BE2C (cell line): ENCODE results near the gene SPIRE2.
A peak's percentile ranks its signal among the peaks of the same experiment; 100 is the strongest.

ENCODE experiments used
- DNase-seq: peaks from one replicate; pipeline ENCODE4 v3.0.0-alpha.2; 2020
- H3K27me3 ChIP-seq: fragments of 250-450 bp; sonication (Bioruptor Pico); 2 replicates; pipeline ENCODE4 v1.5.1; 2020; ENCODE audit warnings: mild to moderate bottlenecking
- H3K36me3 ChIP-seq: fragments of 250-450 bp; sonication (Bioruptor Pico); 2 replicates; pipeline ENCODE4 v1.5.1; 2020; ENCODE audit warnings: mild to moderate bottlenecking
- H3K4me1 ChIP-seq: fragments of 250-450 bp; sonication (Bioruptor Pico); 2 replicates; pipeline ENCODE4 v1.5.1; 2020
- H3K4me3 ChIP-seq: 2 replicates; pipeline ENCODE4 v1.5.1; 2011; ENCODE audit warnings: low read depth, low read length
- H3K9me3 ChIP-seq: fragments of 250-450 bp; sonication (Bioruptor Pico); 2 replicates; pipeline ENCODE4 v1.5.1; 2020
- CTCF ChIP-seq: IDR thresholded peaks from 2 replicates; pipeline ENCODE4 v1.5.1; 2012; ENCODE audit warnings: mild to moderate bottlenecking, low read depth, low read length

SPIRE2 gene

GRCh38 chr16:89793955-89794354 is 34.3 kb upstream of the SPIRE2 start:
- Histone ChIP-seq H3K36me3 (peaks cover 68% of the 10 kb centered on the region), H3K9me3 (no peaks in the 10 kb centered on the region), H3K4me1 (peaks cover 6% of the 10 kb centered on the region), H3K27me3 (no peaks in the 10 kb centered on the region), H3K4me3 (no peak overlapping the region)
- TF ChIP-seq CTCF, result no peak
- no peak for DNase-seq

- Histone ChIP-seq H3K9me3 (no peaks in the 10 kb centered on the region), H3K36me3 (peaks cover 71% of the 10 kb centered on the region), H3K4me1 (peaks cover 15% of the 10 kb centered on the region), H3K4me3 (no peak overlapping the region), H3K27me3 (no peaks in the 10 kb centered on the region)
- TF ChIP-seq CTCF, result no peak
- DNase-seq, result no peak
Observed at GRCh38 chr16:89795676-89796075, 32.6 kb upstream of the SPIRE2 start.

- TF ChIP-seq CTCF, result no peak
- DNase-seq, result no peak
- Histone ChIP-seq H3K4me3 (no peak overlapping the region), H3K36me3 (peaks cover 69% of the 10 kb centered on the region), H3K4me1 (peaks cover 15% of the 10 kb centered on the region), H3K27me3 (no peaks in the 10 kb centered on the region), H3K9me3 (no peaks in the 10 kb centered on the region)
Observed at GRCh38 chr16:89796104-89796503, 32.2 kb upstream of the SPIRE2 start.

GRCh38 chr16:89798126-89798525 is 30.1 kb upstream of the SPIRE2 start:
- peaks cover 15% of the 10 kb centered on the region for H3K4me1 ChIP-seq
- no peak for TF ChIP-seq CTCF
- H3K36me3 ChIP-seq, result peaks cover 65% of the 10 kb centered on the region
- no peaks in the 10 kb centered on the region for H3K27me3 ChIP-seq
- no peak for DNase-seq
- no peaks in the 10 kb centered on the region for H3K9me3 ChIP-seq
- no peak overlapping the region for H3K4me3 ChIP-seq

GRCh38 chr16:89798832-89799370 is 29.4 kb upstream of the SPIRE2 start:
- no peaks in the 10 kb centered on the region for H3K27me3 ChIP-seq
- no peak overlapping the region for H3K4me3 ChIP-seq
- no peaks in the 10 kb centered on the region for H3K9me3 ChIP-seq
- H3K36me3 ChIP-seq, result peaks cover 66% of the 10 kb centered on the region
- TF ChIP-seq CTCF, result no peak
- peaks cover 15% of the 10 kb centered on the region for H3K4me1 ChIP-seq
- DNase-seq, result peak; percentile 78

GRCh38 chr16:89801800-89802199 is 26.5 kb upstream of the SPIRE2 start:
- Histone ChIP-seq H3K9me3 (no peaks in the 10 kb centered on the region), H3K4me3 (no peak overlapping the region), H3K27me3 (no peaks in the 10 kb centered on the region), H3K4me1 (peaks cover 15% of the 10 kb centered on the region), H3K36me3 (peaks cover 65% of the 10 kb centered on the region)
- DNase-seq, result no peak
- no peak for TF ChIP-seq CTCF
